ENCODE data around the gene MZF1.

DNA sequence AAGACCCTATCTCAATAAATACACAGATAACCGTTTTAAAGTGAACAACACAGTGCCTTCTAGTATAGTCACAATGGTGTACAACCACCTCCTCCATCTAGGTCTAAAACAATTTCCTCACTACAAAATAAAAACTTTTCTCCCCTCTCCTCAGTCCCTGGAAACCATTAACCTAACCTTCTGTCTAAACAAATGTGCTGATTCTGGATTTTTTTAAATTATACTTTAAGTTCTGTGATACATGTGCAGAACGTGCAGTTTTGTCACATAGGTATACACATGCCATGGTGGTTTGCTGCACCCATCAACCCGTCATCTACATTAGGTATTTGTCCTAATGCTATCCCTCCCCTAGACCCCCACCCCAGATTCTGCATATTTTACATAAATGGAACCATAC is 43.7 kb downstream of the MZF1 start:
- TF ChIP-seq, protein P1, sequence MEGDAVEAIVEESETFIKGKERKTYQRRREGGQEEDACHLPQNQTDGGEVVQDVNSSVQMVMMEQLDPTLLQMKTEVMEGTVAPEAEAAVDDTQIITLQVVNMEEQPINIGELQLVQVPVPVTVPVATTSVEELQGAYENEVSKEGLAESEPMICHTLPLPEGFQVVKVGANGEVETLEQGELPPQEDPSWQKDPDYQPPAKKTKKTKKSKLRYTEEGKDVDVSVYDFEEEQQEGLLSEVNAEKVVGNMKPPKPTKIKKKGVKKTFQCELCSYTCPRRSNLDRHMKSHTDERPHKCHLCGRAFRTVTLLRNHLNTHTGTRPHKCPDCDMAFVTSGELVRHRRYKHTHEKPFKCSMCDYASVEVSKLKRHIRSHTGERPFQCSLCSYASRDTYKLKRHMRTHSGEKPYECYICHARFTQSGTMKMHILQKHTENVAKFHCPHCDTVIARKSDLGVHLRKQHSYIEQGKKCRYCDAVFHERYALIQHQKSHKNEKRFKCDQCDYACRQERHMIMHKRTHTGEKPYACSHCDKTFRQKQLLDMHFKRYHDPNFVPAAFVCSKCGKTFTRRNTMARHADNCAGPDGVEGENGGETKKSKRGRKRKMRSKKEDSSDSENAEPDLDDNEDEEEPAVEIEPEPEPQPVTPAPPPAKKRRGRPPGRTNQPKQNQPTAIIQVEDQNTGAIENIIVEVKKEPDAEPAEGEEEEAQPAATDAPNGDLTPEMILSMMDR (IDR thresholded peaks at IDR 0.05), result no peak
- TF ChIP-seq POLR2A (IDR thresholded peaks at IDR 0.05), result no peak
